ENCODE data around the gene FOSL2. TPM values are rescaled to one million over a fixed set of nuclear protein-coding genes. Genes with fewer than 3 reads are reported as not detected.
A peak's percentile ranks its signal among the peaks of the same experiment; 100 is the strongest.

FOSL2 gene
- total RNA-seq, 1 experiment from 2014 or later = 141 TPM

- intact Hi-C loops (cut with micrococcal nuclease) = loop anchor here (2.0 to 10.0 kb wide), 3 partner anchors 116 to 306 kb away; no protein-coding TSS in a partner anchor
- CTCF ChIA-PET = interaction anchor here (0.6 to 3.4 kb wide), 8 partner anchors 11 to 688 kb away, joined by 3 to 44 read pairs (median 3); no protein-coding TSS in a partner anchor
- Mint-ChIP-seq H3K4me3 (ENCODE audit: unreplicated experiment) (no peak overlapping the region), H3K27me3 (ENCODE audit: insufficient read depth, unreplicated experiment) (no peaks in the 10 kb centered on the region), H3K36me3 (ENCODE audit: insufficient read depth, unreplicated experiment) (peaks cover 12% of the 10 kb centered on the region), H3K4me1 (ENCODE audit: insufficient read depth, unreplicated experiment) (peaks cover 21% of the 10 kb centered on the region), H3K9me3 (ENCODE audit: unreplicated experiment) (no peaks in the 10 kb centered on the region), H3K27ac (ENCODE audit: low read depth, unreplicated experiment) (no peak overlapping the region)
- POLR2A ChIA-PET = interaction anchor here (0.5 to 6.3 kb wide), 86 partner anchors 12 to 700 kb away, joined by 3 to 295 read pairs (median 4); partner anchors contain the start of genes BABAM2, MRPL33 and RBKS
- DNase-seq (ENCODE audit: unreplicated experiment) = peak; percentile 83
- TSS peak; percentile 53 for BruUV-seq (replicated peaks)
- no peak for TF ChIP-seq CTCF (IDR thresholded peaks at IDR 0.05; ENCODE audit: unreplicated experiment)
These were observed 1.7 kb upstream of the FOSL2 start for GRCh38 chr2:28390746-28391563.

- Mint-ChIP-seq H3K9me3 (ENCODE audit: unreplicated experiment) (no peaks in the 10 kb centered on the region), H3K36me3 (ENCODE audit: insufficient read depth, unreplicated experiment) (peaks cover 12% of the 10 kb centered on the region), H3K27me3 (ENCODE audit: insufficient read depth, unreplicated experiment) (no peaks in the 10 kb centered on the region), H3K27ac (ENCODE audit: low read depth, unreplicated experiment) (no peak overlapping the region), H3K4me1 (ENCODE audit: insufficient read depth, unreplicated experiment) (peaks cover 21% of the 10 kb centered on the region), H3K4me3 (ENCODE audit: unreplicated experiment) (no peak overlapping the region)
- intact Hi-C loops (cut with micrococcal nuclease) = loop anchor here (1.0 to 10.0 kb wide), 4 partner anchors 117 to 592 kb away; no protein-coding TSS in a partner anchor
- TF ChIP-seq CTCF (IDR thresholded peaks at IDR 0.05; ENCODE audit: unreplicated experiment) = no peak
- BruUV-seq (replicated peaks) = no TSS peak
- CTCF ChIA-PET = interaction anchor here (0.5 to 3.4 kb wide), 8 partner anchors 12 to 688 kb away, joined by 3 to 44 read pairs (median 4); no protein-coding TSS in a partner anchor
- peak; percentile 92 for DNase-seq (ENCODE audit: unreplicated experiment)
- POLR2A ChIA-PET = interaction anchor here (0.6 to 6.3 kb wide), 78 partner anchors 11 to 710 kb away, joined by 3 to 295 read pairs (median 5); partner anchors contain the start of genes BABAM2, MRPL33 and RBKS
These were observed 928 bp upstream of the FOSL2 start for GRCh38 chr2:28391564-28392296.

GRCh38 chr2:28393114-28393836, 617 bp downstream of the FOSL2 start:
- ChIA-PET POLR2A (interaction anchor here (0.6 to 6.3 kb wide), 54 partner anchors 9 to 711 kb away, joined by 3 to 295 read pairs (median 4); partner anchors contain the start of genes BABAM2, MRPL33 and RBKS), CTCF (interaction anchor here (0.6 to 1.0 kb wide), 7 partner anchors 134 to 677 kb away, joined by 3 to 5 read pairs (median 3); no protein-coding TSS in a partner anchor)
- H3K27ac Mint-ChIP-seq (ENCODE audit: low read depth, unreplicated experiment) = no peak overlapping the region
- H3K9me3 Mint-ChIP-seq (ENCODE audit: unreplicated experiment) = no peaks in the 10 kb centered on the region
- no TSS peak for BruUV-seq (replicated peaks)
- H3K4me3 Mint-ChIP-seq (ENCODE audit: unreplicated experiment) = no peak overlapping the region
- DNase-seq (ENCODE audit: unreplicated experiment) = peak; percentile 66
- peaks cover 12% of the 10 kb centered on the region for H3K36me3 Mint-ChIP-seq (ENCODE audit: insufficient read depth, unreplicated experiment)
- H3K27me3 Mint-ChIP-seq (ENCODE audit: insufficient read depth, unreplicated experiment) = no peaks in the 10 kb centered on the region
- H3K4me1 Mint-ChIP-seq (ENCODE audit: insufficient read depth, unreplicated experiment) = peaks cover 17% of the 10 kb centered on the region
- intact Hi-C loops (cut with micrococcal nuclease) = loop anchor here (10.0 kb wide), 1 partner anchor 308 kb away; no protein-coding TSS in a partner anchor
- TF ChIP-seq CTCF (IDR thresholded peaks at IDR 0.05; ENCODE audit: unreplicated experiment) = no peak

All from MCF 10A (cell line).